Measurements from ENCODE around the gene AKAP13. TPM values are rescaled to one million over a fixed set of nuclear protein-coding genes. Genes with fewer than 3 reads are reported as not detected.

AKAP13 gene
- total RNA-seq, 1 experiment from 2014 or later, result 54.5 TPM

DNA sequence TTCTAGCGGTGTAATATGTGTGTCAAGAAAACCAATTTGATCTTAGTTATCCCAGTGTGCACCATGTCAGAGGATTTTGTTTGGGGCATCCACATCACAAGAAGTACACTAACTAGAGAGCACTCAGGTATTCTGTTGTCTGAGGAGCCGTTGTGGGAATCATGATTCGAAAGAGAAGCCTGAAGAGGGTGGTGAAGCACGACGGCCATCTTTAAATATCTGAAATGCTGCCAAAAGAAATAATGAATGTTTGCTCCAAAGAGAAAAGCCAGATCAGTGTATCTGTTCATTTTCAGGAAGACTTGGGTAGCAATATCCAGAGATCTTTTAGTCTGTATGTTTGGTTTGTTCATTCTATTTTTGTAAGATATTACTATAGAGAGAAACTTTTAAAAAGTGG, 233.7 kb downstream of the AKAP13 start:
- ChIA-PET CTCF (no interaction called here), POLR2A (ENCODE audit: low non-redundant PET) (no interaction called here)
- no peaks in the 10 kb centered on the region for H3K27me3 ChIP-seq (replicated peaks; ENCODE audit: insufficient read depth, low read depth, low read length, poor library complexity)
- no peaks in the 10 kb centered on the region for H3K36me3 ChIP-seq (ENCODE audit: insufficient read depth, low read length, poor library complexity, severe bottlenecking)
- H3K9me3 ChIP-seq (ENCODE audit: low read depth, low read length, poor library complexity, severe bottlenecking), result no peaks in the 10 kb centered on the region
- intact Hi-C loops (cut with micrococcal nuclease; ENCODE audit: unreplicated experiment), result no loop called here
- TF ChIP-seq, protein P1, sequence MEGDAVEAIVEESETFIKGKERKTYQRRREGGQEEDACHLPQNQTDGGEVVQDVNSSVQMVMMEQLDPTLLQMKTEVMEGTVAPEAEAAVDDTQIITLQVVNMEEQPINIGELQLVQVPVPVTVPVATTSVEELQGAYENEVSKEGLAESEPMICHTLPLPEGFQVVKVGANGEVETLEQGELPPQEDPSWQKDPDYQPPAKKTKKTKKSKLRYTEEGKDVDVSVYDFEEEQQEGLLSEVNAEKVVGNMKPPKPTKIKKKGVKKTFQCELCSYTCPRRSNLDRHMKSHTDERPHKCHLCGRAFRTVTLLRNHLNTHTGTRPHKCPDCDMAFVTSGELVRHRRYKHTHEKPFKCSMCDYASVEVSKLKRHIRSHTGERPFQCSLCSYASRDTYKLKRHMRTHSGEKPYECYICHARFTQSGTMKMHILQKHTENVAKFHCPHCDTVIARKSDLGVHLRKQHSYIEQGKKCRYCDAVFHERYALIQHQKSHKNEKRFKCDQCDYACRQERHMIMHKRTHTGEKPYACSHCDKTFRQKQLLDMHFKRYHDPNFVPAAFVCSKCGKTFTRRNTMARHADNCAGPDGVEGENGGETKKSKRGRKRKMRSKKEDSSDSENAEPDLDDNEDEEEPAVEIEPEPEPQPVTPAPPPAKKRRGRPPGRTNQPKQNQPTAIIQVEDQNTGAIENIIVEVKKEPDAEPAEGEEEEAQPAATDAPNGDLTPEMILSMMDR (conservative IDR thresholded peaks at IDR 0.05; ENCODE audit: low read depth, low read length), result no peak
- TF ChIP-seq EZH2 (IDR thresholded peaks at IDR 0.05; ENCODE audit: borderline replicate concordance, low read depth, low read length, poor library complexity, severe bottlenecking), result no peak
- H3K4me1 ChIP-seq (ENCODE audit: insufficient read depth, low read length, poor library complexity, severe bottlenecking), result peaks cover 29% of the 10 kb centered on the region
- H3K27ac ChIP-seq (ENCODE audit: low read depth, low read length, poor library complexity, severe bottlenecking), result no peak overlapping the region
- BruUV-seq (replicated peaks), result no TSS peak
- H3K4me3 ChIP-seq (ENCODE audit: low read depth, low read length, poor library complexity, severe bottlenecking), result no peak overlapping the region
- peak; percentile 17 for DNase-seq (ENCODE audit: low spot score)

DNA sequence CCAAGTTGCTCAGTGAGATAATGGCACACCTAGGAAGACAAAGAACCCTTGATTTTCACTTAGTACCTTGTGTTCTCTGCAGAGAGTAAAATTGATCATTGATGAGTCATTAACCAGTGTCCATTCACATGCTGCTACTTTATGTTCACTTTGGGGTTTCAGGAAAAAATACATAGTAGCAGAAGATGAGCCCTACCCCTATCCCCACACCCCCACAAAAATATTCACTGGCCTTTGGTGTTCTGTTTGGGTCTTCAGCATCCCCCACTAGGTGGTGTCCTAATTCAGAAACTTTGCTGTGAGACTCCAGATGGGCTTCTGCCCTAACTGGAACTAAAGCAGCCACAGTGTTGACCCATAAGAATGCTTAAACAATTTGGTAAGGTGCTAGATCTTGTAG, 235.5 kb downstream of the AKAP13 start:
- ChIA-PET POLR2A (ENCODE audit: low non-redundant PET) (no interaction called here), CTCF (no interaction called here)
- no peaks in the 10 kb centered on the region for H3K9me3 ChIP-seq (ENCODE audit: low read depth, low read length, poor library complexity, severe bottlenecking)
- peak; percentile 63 for DNase-seq (ENCODE audit: low spot score)
- TF ChIP-seq, protein P1 (conservative IDR thresholded peaks at IDR 0.05; ENCODE audit: low read depth, low read length), result peak; percentile 75
- TF ChIP-seq EZH2 (IDR thresholded peaks at IDR 0.05; ENCODE audit: borderline replicate concordance, low read depth, low read length, poor library complexity, severe bottlenecking), result no peak
- H3K27me3 ChIP-seq (replicated peaks; ENCODE audit: insufficient read depth, low read depth, low read length, poor library complexity), result no peaks in the 10 kb centered on the region
- no peak overlapping the region for H3K4me3 ChIP-seq (ENCODE audit: low read depth, low read length, poor library complexity, severe bottlenecking)
- peaks cover 41% of the 10 kb centered on the region for H3K4me1 ChIP-seq (ENCODE audit: insufficient read depth, low read length, poor library complexity, severe bottlenecking)
- H3K27ac ChIP-seq (ENCODE audit: low read depth, low read length, poor library complexity, severe bottlenecking), result no peak overlapping the region
- intact Hi-C loops (cut with micrococcal nuclease; ENCODE audit: unreplicated experiment), result no loop called here
- BruUV-seq (replicated peaks), result no TSS peak
- H3K36me3 ChIP-seq (ENCODE audit: insufficient read depth, low read length, poor library complexity, severe bottlenecking), result no peaks in the 10 kb centered on the region

DNA sequence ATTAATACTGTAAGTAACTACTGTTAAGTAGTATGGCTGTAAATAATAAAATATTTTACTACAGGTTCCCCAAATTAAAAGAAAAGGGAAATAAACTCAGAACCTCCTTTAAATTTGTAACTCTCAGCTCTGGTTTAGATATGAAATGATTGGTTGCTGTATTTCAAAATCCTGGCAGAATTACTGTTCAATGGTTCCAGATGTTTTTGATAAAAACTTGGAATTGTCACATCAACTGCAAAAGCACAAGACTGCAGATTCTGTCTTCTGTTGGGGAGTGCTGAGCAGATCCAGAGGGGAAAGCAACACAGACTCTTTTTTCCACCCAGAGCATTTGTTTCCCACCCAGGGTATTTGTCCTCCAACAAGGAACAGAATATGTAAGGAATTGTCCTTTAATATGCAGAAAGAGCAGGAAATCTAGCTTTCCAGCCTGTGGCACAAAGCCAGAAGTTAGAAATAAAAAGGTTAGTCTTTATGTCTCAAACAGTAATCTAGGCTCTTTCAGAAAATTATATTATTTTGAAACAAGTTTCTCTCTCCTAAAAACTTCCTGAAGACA, 236.2 kb downstream of the AKAP13 start:
- CTCF ChIA-PET, result no interaction called here
- TF ChIP-seq EZH2 (IDR thresholded peaks at IDR 0.05; ENCODE audit: borderline replicate concordance, low read depth, low read length, poor library complexity, severe bottlenecking), result no peak
- TF ChIP-seq, protein P1 (conservative IDR thresholded peaks at IDR 0.05; ENCODE audit: low read depth, low read length), result no peak
- intact Hi-C loops (cut with micrococcal nuclease; ENCODE audit: unreplicated experiment), result no loop called here
- peak overlapping the region; percentile 9 for H3K27ac ChIP-seq (ENCODE audit: low read depth, low read length, poor library complexity, severe bottlenecking)
- H3K9me3 ChIP-seq (ENCODE audit: low read depth, low read length, poor library complexity, severe bottlenecking), result no peaks in the 10 kb centered on the region
- no peaks in the 10 kb centered on the region for H3K27me3 ChIP-seq (replicated peaks; ENCODE audit: insufficient read depth, low read depth, low read length, poor library complexity)
- no TSS peak for BruUV-seq (replicated peaks)
- no peak overlapping the region for H3K4me3 ChIP-seq (ENCODE audit: low read depth, low read length, poor library complexity, severe bottlenecking)
- peaks cover 45% of the 10 kb centered on the region for H3K4me1 ChIP-seq (ENCODE audit: insufficient read depth, low read length, poor library complexity, severe bottlenecking)
- POLR2A ChIA-PET (ENCODE audit: low non-redundant PET), result no interaction called here
- no peak for DNase-seq (ENCODE audit: low spot score)
- H3K36me3 ChIP-seq (ENCODE audit: insufficient read depth, low read length, poor library complexity, severe bottlenecking), result no peaks in the 10 kb centered on the region

Measured in A673 (cell line).